ENCODE data around the gene ATG16L2. TPM values are rescaled to one million over a fixed set of nuclear protein-coding genes. Genes with fewer than 3 reads are reported as not detected.

The ATG16L2 gene
- total and polyA plus RNA-seq, 10 of the 15 experiments (the other 5 are each of a cell fraction or from before 2014, with no cell fraction given), result 1.9 to 67.7 (median 30.4) TPM

GRCh38 chr11:72828692-72829101, 14.5 kb downstream of the ATG16L2 start (continued):
- TF ChIP-seq KLF5 (IDR thresholded peaks at IDR 0.05; ENCODE audit: partially characterized antibody) (no peak), POLR2AphosphoS2 (IDR thresholded peaks at IDR 0.05; ENCODE audit: low read depth, low read length) (no peak), DPF2 (IDR thresholded peaks at IDR 0.05) (no peak)

DNA sequence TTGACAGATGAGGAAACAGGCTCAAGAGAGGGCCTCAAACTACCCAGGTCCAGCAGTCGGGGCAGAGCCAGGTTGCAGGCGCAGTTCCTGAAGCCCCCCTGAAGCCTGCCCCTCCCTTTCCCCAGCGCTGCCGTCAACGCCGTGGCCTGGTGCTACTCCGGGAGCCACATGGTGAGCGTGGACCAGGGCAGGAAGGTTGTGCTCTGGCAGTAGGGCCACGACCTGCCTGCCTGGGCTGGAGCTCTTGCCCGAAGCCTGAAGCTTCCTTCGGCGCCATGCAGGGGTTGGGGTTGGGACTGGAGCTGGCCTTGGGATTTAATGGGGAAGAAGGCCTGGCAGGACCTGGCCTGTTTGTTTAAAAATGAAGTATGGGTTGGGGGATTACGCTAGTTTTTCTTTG, 15.0 kb downstream of the ATG16L2 start:
- H2AFZ ChIP-seq (ENCODE audit: control insufficient read depth, low read depth, low read length), result no peak overlapping the region
- WGBS (ENCODE audit: insufficient coverage, insufficient replicate concordance, low lambda C conversion rate, missing lambda C conversion rate), result 84% methylated on average over 13 of the region's 13 CpGs
- in situ Hi-C loops (cut with MboI), result loop anchor here (5.0 to 25.0 kb wide), 2 partner anchors 358 to 413 kb away; no protein-coding TSS in a partner anchor
- H3K27me3 ChIP-seq (replicated peaks in 1 of 2; ENCODE audit: control insufficient read depth in 2 of 2, insufficient read depth in 2 of 2, low read length in 1 of 2), result no peaks in the 10 kb centered on the region
- ChIA-PET RAD21 (ENCODE audit: unreplicated experiment) (interaction anchor here (0.8 to 1.4 kb wide), 2 partner anchors 104 to 349 kb away, joined by 3 read pairs; no protein-coding TSS in a partner anchor), SMC1A (ENCODE audit: uncharacterized antibody, unreplicated experiment) (interaction anchor here (2.3 kb wide), 1 partner anchor 349 kb away, joined by 8 read pairs; no protein-coding TSS in a partner anchor), CTCF (interaction anchor here (1.2 to 8.7 kb wide), 2 partner anchors 19 to 349 kb away, joined by 3 to 128 read pairs; no protein-coding TSS in a partner anchor), POLR2A (interaction anchor here (0.8 to 3.5 kb wide), 2 partner anchors 11 to 13 kb away, joined by 3 to 14 read pairs; no protein-coding TSS in a partner anchor)
- no peak for FAIRE-seq
- no TSS peak for BruUV-seq (replicated peaks)
- H4K20me1 ChIP-seq (ENCODE audit: control insufficient read depth, insufficient read depth), result no peaks in the 10 kb centered on the region; the same call in 1 of the 2 replicates
- no peak overlapping the region for H3K4me2 ChIP-seq (ENCODE audit: control insufficient read depth, insufficient read depth)
- peak; percentile 37 for TF ChIP-seq POLR2A (IDR thresholded peaks at IDR 0.05; ENCODE audit: low read depth, low read length)
- TF ChIP-seq, protein P1, sequence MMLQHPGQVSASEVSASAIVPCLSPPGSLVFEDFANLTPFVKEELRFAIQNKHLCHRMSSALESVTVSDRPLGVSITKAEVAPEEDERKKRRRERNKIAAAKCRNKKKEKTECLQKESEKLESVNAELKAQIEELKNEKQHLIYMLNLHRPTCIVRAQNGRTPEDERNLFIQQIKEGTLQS (IDR thresholded peaks at IDR 0.05; ENCODE audit: borderline replicate concordance, extremely low read depth, low read depth, low read length), result no peak
- H3K79me2 ChIP-seq (ENCODE audit: control insufficient read depth, insufficient read depth, low read length), result no peaks in the 10 kb centered on the region
- peaks cover 23 to 25% of the 10 kb centered on the region in 2 experiments for H3K36me3 ChIP-seq (ENCODE audit: control insufficient read depth in 2 of 2, insufficient read depth in 2 of 2, low read length in 1 of 2)
- no peak overlapping the region for H3K27ac ChIP-seq (ENCODE audit: control insufficient read depth, insufficient read depth)
- no peaks in the 10 kb centered on the region; the same call in 2 of the 3 replicates for H3K9me3 ChIP-seq (replicated peaks; ENCODE audit: control insufficient read depth, insufficient read depth, low read length)
- intact Hi-C loops (cut with micrococcal nuclease; ENCODE audit: unreplicated experiment), result no loop called here
- no peak overlapping the region for H3K9ac ChIP-seq (ENCODE audit: control insufficient read depth, insufficient read depth, low read length)
- peaks cover 8% of the 10 kb centered on the region for H3K4me1 ChIP-seq (ENCODE audit: control insufficient read depth, insufficient read depth, low read length)
- H3K4me3 ChIP-seq, result no peak overlapping the region
- no peak for ATAC-seq
- DNase-seq (ENCODE audit: low read depth, low spot score), result no peak
